K562 (cell line): ENCODE data around the gene ZWINT. TPM values are rescaled to one million over a fixed set of nuclear protein-coding genes. Genes with fewer than 3 reads are reported as not detected.
A peak's percentile ranks its signal among the peaks of the same experiment; 100 is the strongest.

Experiments
- ARNT ChIP-seq, 2 experiments: fragments of 450-650 bp; IDR thresholded peaks; 2 replicates each; pipeline ENCODE4 v1.6.1; 2016; ENCODE audit warnings: mild to moderate bottlenecking in 1 of 2
- ATF7 ChIP-seq: fragments of 450-650 bp; IDR thresholded peaks from 2 replicates; pipeline ENCODE4 v1.7.1; 2014; ENCODE audit warnings: mild to moderate bottlenecking, moderate library complexity
- CHD1 ChIP-seq: fragments of 200-600 bp; sonication (generic); IDR thresholded peaks from one replicate; pipeline ENCODE4 v1.6.1; 2012; ENCODE audit warnings: mild to moderate bottlenecking, moderate library complexity, low read length, inconsistent platforms
- ERF ChIP-seq: fragments of 450-650 bp; formaldehyde crosslinking; IDR thresholded peaks from 2 replicates; pipeline ENCODE4 v1.4.0; 2020; ENCODE audit warnings: mild to moderate bottlenecking, mixed read lengths
- FOSL1 ChIP-seq: fragments of 200-800 bp; sonication (Bioruptor generic); conservative IDR thresholded peaks from 2 replicates; pipeline ENCODE4 v1.6.1; 2016; ENCODE audit warnings: missing genetic modification characterization, missing compliant biosample characterization
- HNRNPK ChIP-seq: fragments of 200-400 bp; formaldehyde crosslinking; IDR thresholded peaks from one replicate; pipeline ENCODE4 v1.6.1; 2018; ENCODE audit warnings: mild to moderate bottlenecking, low read depth, low read length; ENCODE audit not compliant: poor library complexity, severe bottlenecking
- PCBP1 ChIP-seq: fragments of 200-400 bp; formaldehyde crosslinking; IDR thresholded peaks from 2 replicates; pipeline ENCODE4 v1.6.1; 2018; ENCODE audit warnings: mild to moderate bottlenecking, low read depth, low read length; ENCODE audit not compliant: poor library complexity, severe bottlenecking
- PCBP2 ChIP-seq: fragments of 200-400 bp; formaldehyde crosslinking; IDR thresholded peaks from 2 replicates; pipeline ENCODE4 v1.6.1; 2018; ENCODE audit warnings: low read length, low read depth, mild to moderate bottlenecking, moderate library complexity; ENCODE audit not compliant: poor library complexity, severe bottlenecking
- SMARCA5 ChIP-seq: fragments of 450-650 bp; IDR thresholded peaks from 2 replicates; pipeline ENCODE4 v1.6.1; 2016
- YBX1 ChIP-seq: fragments of 450-650 bp; IDR thresholded peaks from 2 replicates; pipeline ENCODE4 v1.7.1; 2016; ENCODE audit warnings: mild to moderate bottlenecking
- ZNF584 ChIP-seq: fragments of 200-800 bp; sonication (Bioruptor generic); IDR thresholded peaks from 2 replicates; pipeline ENCODE4 v1.6.1; 2016; ENCODE audit warnings: low read depth, mild to moderate bottlenecking, missing genetic modification characterization, missing compliant biosample characterization
- polyA plus RNA-seq, 8 experiments: library from polyadenylated mRNA; depleted of rRNA in 4 of 8; stranded (reverse) in 5 of 8; unstranded in 3 of 8; fragments of >200 nt; fragmentation: Nextera tagmentation in 2 of 8; fragmentation: Illumina TruSeq in 1 of 8; extraction: Ambion mirVana in 2 of 8; extraction: Trizol in 1 of 8; gene quantifications; 2 replicates each; pipeline versions ENCODE4 v1.2.1 to v1.2.3, GENCODE V29; 2011 to 2014; ENCODE audit warnings: inconsistent platforms in 1 of 8, missing spikeins in 1 of 8
- total RNA-seq, 7 experiments: library from RNA; depleted of rRNA in 6 of 7; stranded (reverse); fragments of >200 nt in 6 of 7; fragmentation: Illumina TruSeq in 2 of 7; extraction: Trizol in 2 of 7; gene quantifications; 2 replicates each; pipeline versions ENCODE4 v1.2.1 to v1.2.3, GENCODE V29; 2011 to 2021; ENCODE audit warnings: low replicate concordance in 1 of 7
- TF ChIP-seq, protein P1 (sequence below): sonication (generic); formaldehyde crosslinking; IDR thresholded peaks from 2 replicates; pipeline ENCODE4 v1.8.1; 2023; ENCODE audit warnings: mild to moderate bottlenecking, missing genetic modification reagents
- TF ChIP-seq, protein P2 (sequence below), 2 experiments: fragments of 450-650 bp; IDR thresholded peaks; 2 replicates each; pipeline ENCODE4 v1.6.1; 2018; ENCODE audit warnings: mild to moderate bottlenecking in 2 of 2, low read depth in 1 of 2; ENCODE audit not compliant: partially characterized antibody in 2 of 2
- TF ChIP-seq, protein P3 (sequence below): fragments of 450-650 bp; formaldehyde crosslinking; IDR thresholded peaks from 2 replicates; pipeline ENCODE4 v1.4.0; 2020; ENCODE audit warnings: mild to moderate bottlenecking, moderate library complexity
- TF ChIP-seq, protein P4 (sequence below): sonication (generic); formaldehyde crosslinking; IDR thresholded peaks from 2 replicates; pipeline ENCODE4 v1.8.1; 2023; ENCODE audit warnings: mild to moderate bottlenecking, missing genetic modification reagents, moderate library complexity
- TF ChIP-seq, protein P5 (sequence below): sonication (generic); formaldehyde crosslinking; IDR thresholded peaks from 2 replicates; pipeline ENCODE4 v1.8.1; 2023; ENCODE audit warnings: mild to moderate bottlenecking, missing genetic modification reagents

ZWINT gene
- total and polyA plus RNA-seq, 9 of the 15 experiments (the other 6 are each of a cell fraction or from before 2014, with no cell fraction given), result 122 to 245 (median 160) TPM

DNA sequence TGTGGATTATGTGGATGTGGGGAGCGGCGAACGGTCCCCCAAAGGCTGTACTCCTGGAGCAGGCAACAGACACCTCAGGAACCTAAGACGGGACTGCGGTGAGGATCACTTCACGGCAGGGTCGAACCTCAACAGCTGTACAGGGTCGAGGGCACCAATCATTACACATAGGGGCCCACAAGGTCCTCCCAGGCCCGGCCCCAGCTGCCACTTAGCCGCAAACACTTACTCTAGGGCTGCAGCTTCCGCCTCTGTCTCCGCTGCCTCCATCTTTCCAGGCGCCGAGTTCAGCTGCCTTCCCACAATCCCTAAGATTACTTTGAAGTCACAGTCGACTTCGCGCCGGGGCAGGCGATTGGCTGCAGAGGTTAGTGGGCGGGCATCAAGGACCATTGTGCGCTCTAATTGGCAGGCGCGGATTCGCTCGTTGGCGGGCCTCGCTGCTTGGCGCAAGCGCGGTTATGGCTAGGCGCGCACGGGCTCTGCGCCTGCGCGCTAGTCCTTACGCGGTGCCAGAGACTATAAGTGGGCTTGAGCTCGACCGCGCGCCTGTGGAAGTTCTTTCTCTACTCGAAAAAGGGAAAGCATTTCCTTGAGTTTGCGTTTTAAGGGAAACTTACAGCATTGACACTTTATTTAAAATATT is at the start of gene ZWINT (continued):
- TF ChIP-seq, protein P1, sequence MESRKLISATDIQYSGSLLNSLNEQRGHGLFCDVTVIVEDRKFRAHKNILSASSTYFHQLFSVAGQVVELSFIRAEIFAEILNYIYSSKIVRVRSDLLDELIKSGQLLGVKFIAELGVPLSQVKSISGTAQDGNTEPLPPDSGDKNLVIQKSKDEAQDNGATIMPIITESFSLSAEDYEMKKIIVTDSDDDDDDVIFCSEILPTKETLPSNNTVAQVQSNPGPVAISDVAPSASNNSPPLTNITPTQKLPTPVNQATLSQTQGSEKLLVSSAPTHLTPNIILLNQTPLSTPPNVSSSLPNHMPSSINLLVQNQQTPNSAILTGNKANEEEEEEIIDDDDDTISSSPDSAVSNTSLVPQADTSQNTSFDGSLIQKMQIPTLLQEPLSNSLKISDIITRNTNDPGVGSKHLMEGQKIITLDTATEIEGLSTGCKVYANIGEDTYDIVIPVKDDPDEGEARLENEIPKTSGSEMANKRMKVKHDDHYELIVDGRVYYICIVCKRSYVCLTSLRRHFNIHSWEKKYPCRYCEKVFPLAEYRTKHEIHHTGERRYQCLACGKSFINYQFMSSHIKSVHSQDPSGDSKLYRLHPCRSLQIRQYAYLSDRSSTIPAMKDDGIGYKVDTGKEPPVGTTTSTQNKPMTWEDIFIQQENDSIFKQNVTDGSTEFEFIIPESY (CRISPR knock-in tag), result no peak
- TF ChIP-seq PCBP1 (no peak), ARNT (IDR thresholded peaks at IDR 0.05) (no peak), PCBP2 (no peak), CHD1 (peak; percentile 89), ZNF584 (CRISPR knock-in tag) (no peak), SMARCA5 (no peak), ERF (CRISPR knock-in tag) (no peak), YBX1 (no peak), HNRNPK (no peak), ATF7 (peak; percentile 76), FOSL1 (tag) (no peak)
- TF ChIP-seq, protein P2, sequence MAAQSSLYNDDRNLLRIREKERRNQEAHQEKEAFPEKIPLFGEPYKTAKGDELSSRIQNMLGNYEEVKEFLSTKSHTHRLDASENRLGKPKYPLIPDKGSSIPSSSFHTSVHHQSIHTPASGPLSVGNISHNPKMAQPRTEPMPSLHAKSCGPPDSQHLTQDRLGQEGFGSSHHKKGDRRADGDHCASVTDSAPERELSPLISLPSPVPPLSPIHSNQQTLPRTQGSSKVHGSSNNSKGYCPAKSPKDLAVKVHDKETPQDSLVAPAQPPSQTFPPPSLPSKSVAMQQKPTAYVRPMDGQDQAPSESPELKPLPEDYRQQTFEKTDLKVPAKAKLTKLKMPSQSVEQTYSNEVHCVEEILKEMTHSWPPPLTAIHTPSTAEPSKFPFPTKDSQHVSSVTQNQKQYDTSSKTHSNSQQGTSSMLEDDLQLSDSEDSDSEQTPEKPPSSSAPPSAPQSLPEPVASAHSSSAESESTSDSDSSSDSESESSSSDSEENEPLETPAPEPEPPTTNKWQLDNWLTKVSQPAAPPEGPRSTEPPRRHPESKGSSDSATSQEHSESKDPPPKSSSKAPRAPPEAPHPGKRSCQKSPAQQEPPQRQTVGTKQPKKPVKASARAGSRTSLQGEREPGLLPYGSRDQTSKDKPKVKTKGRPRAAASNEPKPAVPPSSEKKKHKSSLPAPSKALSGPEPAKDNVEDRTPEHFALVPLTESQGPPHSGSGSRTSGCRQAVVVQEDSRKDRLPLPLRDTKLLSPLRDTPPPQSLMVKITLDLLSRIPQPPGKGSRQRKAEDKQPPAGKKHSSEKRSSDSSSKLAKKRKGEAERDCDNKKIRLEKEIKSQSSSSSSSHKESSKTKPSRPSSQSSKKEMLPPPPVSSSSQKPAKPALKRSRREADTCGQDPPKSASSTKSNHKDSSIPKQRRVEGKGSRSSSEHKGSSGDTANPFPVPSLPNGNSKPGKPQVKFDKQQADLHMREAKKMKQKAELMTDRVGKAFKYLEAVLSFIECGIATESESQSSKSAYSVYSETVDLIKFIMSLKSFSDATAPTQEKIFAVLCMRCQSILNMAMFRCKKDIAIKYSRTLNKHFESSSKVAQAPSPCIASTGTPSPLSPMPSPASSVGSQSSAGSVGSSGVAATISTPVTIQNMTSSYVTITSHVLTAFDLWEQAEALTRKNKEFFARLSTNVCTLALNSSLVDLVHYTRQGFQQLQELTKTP (IDR thresholded peaks at IDR 0.05; ENCODE audit: low read depth in 1 of 2, partially characterized antibody in 2 of 2), result no peak
- TF ChIP-seq, protein P3, sequence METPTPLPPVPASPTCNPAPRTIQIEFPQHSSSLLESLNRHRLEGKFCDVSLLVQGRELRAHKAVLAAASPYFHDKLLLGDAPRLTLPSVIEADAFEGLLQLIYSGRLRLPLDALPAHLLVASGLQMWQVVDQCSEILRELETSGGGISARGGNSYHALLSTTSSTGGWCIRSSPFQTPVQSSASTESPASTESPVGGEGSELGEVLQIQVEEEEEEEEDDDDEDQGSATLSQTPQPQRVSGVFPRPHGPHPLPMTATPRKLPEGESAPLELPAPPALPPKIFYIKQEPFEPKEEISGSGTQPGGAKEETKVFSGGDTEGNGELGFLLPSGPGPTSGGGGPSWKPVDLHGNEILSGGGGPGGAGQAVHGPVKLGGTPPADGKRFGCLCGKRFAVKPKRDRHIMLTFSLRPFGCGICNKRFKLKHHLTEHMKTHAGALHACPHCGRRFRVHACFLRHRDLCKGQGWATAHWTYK (CRISPR knock-in tag), result no peak
- TF ChIP-seq, protein P4, sequence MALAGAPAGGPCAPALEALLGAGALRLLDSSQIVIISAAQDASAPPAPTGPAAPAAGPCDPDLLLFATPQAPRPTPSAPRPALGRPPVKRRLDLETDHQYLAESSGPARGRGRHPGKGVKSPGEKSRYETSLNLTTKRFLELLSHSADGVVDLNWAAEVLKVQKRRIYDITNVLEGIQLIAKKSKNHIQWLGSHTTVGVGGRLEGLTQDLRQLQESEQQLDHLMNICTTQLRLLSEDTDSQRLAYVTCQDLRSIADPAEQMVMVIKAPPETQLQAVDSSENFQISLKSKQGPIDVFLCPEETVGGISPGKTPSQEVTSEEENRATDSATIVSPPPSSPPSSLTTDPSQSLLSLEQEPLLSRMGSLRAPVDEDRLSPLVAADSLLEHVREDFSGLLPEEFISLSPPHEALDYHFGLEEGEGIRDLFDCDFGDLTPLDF (CRISPR knock-in tag), result peak; percentile 87; the same call in 1 of the 2 replicates
- TF ChIP-seq, protein P5, sequence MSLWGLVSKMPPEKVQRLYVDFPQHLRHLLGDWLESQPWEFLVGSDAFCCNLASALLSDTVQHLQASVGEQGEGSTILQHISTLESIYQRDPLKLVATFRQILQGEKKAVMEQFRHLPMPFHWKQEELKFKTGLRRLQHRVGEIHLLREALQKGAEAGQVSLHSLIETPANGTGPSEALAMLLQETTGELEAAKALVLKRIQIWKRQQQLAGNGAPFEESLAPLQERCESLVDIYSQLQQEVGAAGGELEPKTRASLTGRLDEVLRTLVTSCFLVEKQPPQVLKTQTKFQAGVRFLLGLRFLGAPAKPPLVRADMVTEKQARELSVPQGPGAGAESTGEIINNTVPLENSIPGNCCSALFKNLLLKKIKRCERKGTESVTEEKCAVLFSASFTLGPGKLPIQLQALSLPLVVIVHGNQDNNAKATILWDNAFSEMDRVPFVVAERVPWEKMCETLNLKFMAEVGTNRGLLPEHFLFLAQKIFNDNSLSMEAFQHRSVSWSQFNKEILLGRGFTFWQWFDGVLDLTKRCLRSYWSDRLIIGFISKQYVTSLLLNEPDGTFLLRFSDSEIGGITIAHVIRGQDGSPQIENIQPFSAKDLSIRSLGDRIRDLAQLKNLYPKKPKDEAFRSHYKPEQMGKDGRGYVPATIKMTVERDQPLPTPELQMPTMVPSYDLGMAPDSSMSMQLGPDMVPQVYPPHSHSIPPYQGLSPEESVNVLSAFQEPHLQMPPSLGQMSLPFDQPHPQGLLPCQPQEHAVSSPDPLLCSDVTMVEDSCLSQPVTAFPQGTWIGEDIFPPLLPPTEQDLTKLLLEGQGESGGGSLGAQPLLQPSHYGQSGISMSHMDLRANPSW (CRISPR knock-in tag), result no peak
